Natural killer cell treated with Interleukin-12 subunit alpha and Interleukin-12 subunit beta and Interleukin-15 and Interleukin-18, amount 100 ng/mL, for 72 hours (primary cell): Measurements from ENCODE around the gene MLNR. TPM values are rescaled to one million over a fixed set of nuclear protein-coding genes. Genes with fewer than 3 reads are reported as not detected.
A peak's percentile ranks its signal among the peaks of the same experiment; 100 is the strongest.

ENCODE experiments used
- ATAC-seq, 2 donors: fragments of 150-1000 bp; cut with Tn5 transposase in 1 of 2; sonication (Bioruptor Pico), chemical (Tn5 transposase) in 1 of 2; 2 replicates each; pipeline ENCODE4 v1.10.0; 2021
- DNase-seq: peaks from one replicate; pipeline ENCODE4 v3.0.0; 2022; ENCODE audit warnings: low spot score
- H3K27ac Mint-ChIP-seq, 2 donors: 1 replicate in 1 of 2; 2 replicates in 1 of 2; pipeline ENCODE4 v1.8.0; 2022; ENCODE audit warnings: mixed read lengths in 2 of 2, mild to moderate bottlenecking in 1 of 2, moderate library complexity in 1 of 2
- H3K27me3 Mint-ChIP-seq, 2 donors: 1 replicate in 1 of 2; 2 replicates in 1 of 2; pipeline ENCODE4 v1.8.0; 2022; ENCODE audit warnings: mixed read lengths in 2 of 2
- H3K36me3 Mint-ChIP-seq: one replicate; pipeline ENCODE4 v1.8.0; 2022; ENCODE audit warnings: mixed read lengths
- H3K4me1 Mint-ChIP-seq, 2 donors: 1 replicate in 1 of 2; 2 replicates in 1 of 2; pipeline ENCODE4 v1.8.0; 2022; ENCODE audit warnings: low read depth in 2 of 2, mixed read lengths in 2 of 2, mild to moderate bottlenecking in 1 of 2
- H3K4me3 Mint-ChIP-seq: one replicate; pipeline ENCODE4 v1.8.0; 2022; ENCODE audit warnings: mixed read lengths
- H3K9me3 Mint-ChIP-seq: 2 replicates; pipeline ENCODE4 v1.8.0; 2022; ENCODE audit warnings: mixed read lengths
- total RNA-seq, 2 donors: library from RNA; stranded (reverse); gene quantifications; one replicate each; pipeline ENCODE4 v1.2.3, GENCODE V29; 2022

Gene MLNR
- total RNA-seq, 2 donors from 2014 or later: not detected

DNA sequence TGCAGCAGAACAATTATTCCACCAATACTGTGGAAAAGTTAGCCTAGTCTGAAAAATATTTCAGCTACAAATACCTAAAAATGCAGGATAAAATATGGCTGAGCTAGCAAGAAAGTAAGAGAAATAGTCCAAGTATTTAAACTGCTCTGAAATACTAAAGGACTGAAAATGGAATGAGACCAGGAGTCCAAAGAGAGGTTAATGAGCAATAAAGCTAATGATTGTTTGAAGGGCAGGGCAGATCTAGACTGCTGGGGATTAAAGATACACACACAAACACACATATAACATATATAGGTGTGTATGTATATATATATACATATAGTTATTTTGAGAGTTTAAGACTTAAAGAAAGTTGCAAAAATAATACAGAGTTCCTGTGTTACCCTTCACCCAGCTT lies 25.0 kb downstream of the MLNR start:
- Mint-ChIP-seq H3K4me1 (peaks cover 16 to 22% of the 10 kb centered on the region in 2 donors), H3K36me3 (peaks cover 2% of the 10 kb centered on the region), H3K27ac (no peak overlapping the region), H3K27me3 (peaks cover 0 to 2% of the 10 kb centered on the region in 2 donors), H3K9me3 (no peaks in the 10 kb centered on the region), H3K4me3 (no peak overlapping the region)
- no peak for DNase-seq
- no peak for ATAC-seq

DNA sequence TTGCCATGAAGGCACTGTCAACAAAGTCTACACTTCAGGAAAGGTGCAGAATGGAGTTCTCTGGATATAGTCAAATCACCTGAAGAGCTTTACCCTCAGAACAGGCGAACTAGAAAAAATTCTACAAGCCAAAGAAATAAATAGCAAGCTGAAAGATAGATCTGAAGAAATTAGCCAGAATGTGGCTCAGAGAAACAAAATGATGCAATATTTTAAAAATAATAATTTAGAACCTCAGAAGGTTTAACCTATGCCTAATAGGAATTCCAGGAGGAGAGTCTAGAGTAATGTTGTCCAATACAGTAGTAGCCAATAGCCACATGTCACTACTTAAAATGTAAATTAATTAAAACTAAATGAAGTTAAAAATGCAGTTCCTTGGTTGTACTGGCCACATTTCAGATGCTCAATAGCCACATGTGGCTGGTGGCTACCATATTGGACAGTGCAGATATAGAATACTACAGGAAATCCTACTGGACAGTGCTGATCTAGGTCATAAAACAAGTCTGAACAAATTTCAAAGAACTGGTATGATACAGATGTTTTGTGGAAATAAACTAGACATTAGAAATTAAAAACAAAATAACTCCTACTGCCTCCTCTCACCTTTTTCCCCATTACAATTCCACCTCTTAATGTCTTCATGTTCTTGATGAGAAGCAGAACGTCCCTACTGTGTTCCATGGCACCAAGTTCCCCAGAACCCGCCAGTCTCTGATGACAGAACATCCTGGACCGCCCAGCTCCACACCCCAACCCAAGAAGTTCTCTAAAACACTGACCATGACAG lies 26.9 kb downstream of the MLNR start:
- DNase-seq (no peak), ATAC-seq (peak; percentile 62 to 67)
- Mint-ChIP-seq H3K4me1 (peaks cover 20 to 26% of the 10 kb centered on the region in 2 donors), H3K9me3 (no peaks in the 10 kb centered on the region), H3K27me3 (peaks cover 0 to 2% of the 10 kb centered on the region in 2 donors), H3K36me3 (peaks cover 7% of the 10 kb centered on the region), H3K27ac (peak overlapping the region; percentile 87 to 95), H3K4me3 (peak overlapping the region; percentile 98)

DNA sequence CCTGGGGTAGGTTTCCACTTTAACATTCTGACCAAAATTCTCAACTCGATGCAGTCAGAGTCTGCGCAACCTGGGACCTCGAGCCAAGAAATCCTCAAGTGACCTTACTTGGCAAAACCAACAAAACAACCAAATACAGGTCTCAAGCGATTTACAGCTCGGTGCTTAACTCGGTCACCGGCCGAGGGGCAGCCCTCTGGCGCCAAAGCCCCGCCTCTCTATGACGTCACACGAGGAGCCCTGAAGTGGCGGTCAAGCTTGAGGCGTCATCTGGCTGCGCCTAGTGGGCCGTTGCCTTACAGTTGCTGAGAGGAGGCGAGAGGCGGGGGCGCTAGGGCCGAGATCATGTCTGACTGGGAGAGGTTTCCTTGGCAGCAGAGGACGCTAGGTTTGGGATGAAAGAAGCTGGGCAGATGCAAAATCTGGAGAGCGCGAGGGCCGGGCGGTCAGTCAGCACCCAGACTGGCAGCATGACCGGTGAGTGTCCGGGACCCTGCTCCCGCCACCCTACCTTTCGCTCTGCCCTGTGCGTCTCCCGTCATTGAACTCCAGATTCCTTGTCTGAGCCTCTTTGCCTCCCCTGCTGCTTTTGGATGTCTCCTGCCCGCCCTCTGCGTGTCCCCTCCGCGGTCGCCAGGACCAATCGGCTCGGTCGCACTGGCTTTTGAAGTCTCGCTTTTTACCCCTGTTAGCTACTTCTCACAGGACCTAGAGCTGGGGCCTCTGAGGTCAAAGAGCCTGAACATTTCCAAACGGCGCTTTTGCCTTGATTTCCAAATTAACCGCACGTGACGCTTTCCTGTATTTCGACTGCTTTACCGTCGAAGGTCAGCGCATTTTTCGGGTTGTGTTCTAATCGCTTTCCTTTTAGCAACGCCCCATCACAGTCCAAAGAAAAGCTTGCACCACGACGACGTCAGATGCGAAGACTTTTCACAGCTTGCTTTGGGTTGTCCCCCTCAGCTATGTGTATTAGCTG lies 27.8 kb downstream of the MLNR start, which contains the start of gene CDADC1:
Gene CDADC1 (plus strand): TSS at position 283 of the 979 bp plus-strand sequence. CDS start 113 bp downstream, at position 396.
- DNase-seq: peak; percentile 96
- peak; percentile 97 to 98 for ATAC-seq
- Mint-ChIP-seq H3K9me3 (no peaks in the 10 kb centered on the region), H3K27ac (peak within 1 kb of the TSS; percentile 87 to 95), H3K4me3 (peak within 1 kb of the TSS; percentile 98), H3K4me1 (peaks cover 21 to 26% of the 10 kb centered on the region in 2 donors), H3K36me3 (peaks cover 7% of the 10 kb centered on the region), H3K27me3 (peaks cover 0 to 2% of the 10 kb centered on the region in 2 donors)

DNA sequence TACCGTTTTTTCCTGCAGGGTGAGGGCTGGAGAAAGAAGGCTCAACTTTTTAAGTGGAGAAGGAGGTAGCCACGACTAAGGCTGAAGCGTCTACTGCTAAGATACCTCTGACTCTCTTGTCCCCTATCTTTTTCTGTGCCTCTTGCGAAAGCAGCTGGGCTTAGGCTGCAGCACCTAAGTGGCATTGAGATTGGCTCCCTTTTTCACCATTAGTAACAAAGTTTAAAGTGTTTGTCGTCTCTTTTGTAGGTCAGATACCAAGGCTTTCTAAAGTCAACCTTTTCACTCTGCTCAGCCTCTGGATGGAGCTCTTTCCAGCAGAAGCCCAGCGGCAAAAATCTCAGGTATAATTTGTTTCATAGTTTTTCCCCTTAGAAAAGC lies 28.5 kb downstream of the MLNR start:
- H3K27ac Mint-ChIP-seq: peak overlapping the region; percentile 87 to 95
- peaks cover 24 to 33% of the 10 kb centered on the region in 2 donors for H3K4me1 Mint-ChIP-seq
- peak overlapping the region; percentile 98 for H3K4me3 Mint-ChIP-seq
- ATAC-seq: no peak
- DNase-seq: no peak
- H3K9me3 Mint-ChIP-seq: no peaks in the 10 kb centered on the region
- H3K27me3 Mint-ChIP-seq: peaks cover 0 to 2% of the 10 kb centered on the region in 2 donors
- H3K36me3 Mint-ChIP-seq: peaks cover 7% of the 10 kb centered on the region

DNA sequence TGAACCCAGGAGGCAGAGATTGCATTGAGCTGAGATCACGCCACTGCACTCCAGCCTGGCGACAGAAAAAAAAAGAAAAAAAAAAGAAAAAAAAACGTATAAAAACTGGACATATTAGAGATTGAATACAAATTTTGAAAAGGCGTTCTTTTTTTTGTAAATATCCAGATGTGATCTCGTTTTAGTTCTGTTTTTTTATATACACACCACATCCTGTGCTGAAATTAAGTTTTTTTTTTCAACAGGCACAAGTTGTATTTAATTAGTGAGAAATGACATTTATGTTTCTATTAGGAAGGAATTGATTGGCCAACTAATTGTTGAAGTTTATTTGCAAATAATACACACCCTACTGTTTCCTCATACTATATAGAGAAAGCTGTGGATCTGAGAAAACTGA lies 31.2 kb downstream of the MLNR start:
- Mint-ChIP-seq H3K9me3 (no peaks in the 10 kb centered on the region), H3K36me3 (peaks cover 7% of the 10 kb centered on the region), H3K4me3 (no peak overlapping the region), H3K27ac (no peak overlapping the region), H3K4me1 (peaks cover 32 to 50% of the 10 kb centered on the region in 2 donors), H3K27me3 (no peaks in the 10 kb centered on the region)
- ATAC-seq: no peak
- DNase-seq: no peak

DNA sequence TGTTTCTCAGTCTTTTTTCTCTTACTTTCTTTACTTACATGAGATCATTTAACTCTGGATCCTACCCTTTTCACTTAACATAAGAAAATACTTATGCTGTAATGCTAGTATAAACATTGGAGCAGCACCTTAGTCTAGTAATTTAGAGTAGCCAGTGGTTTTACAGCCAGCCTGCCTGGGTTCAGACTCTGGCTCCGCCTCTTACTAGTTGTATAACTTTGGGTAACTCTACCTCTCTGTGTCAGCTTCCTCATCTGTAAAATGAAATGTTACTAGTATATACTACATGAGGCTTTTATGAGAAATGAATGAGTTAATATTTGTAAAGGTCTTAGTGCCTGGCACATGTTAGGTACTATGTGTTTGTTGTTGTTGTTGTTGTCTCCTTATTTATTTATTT lies 33.2 kb downstream of the MLNR start:
- no peak overlapping the region for H3K4me3 Mint-ChIP-seq
- DNase-seq: no peak
- H3K27me3 Mint-ChIP-seq: no peaks in the 10 kb centered on the region
- no peak overlapping the region for H3K27ac Mint-ChIP-seq
- no peaks in the 10 kb centered on the region for H3K9me3 Mint-ChIP-seq
- ATAC-seq: peak in 1 of 2 donors; percentile 55
- peaks cover 7% of the 10 kb centered on the region for H3K36me3 Mint-ChIP-seq
- peaks cover 27 to 49% of the 10 kb centered on the region in 2 donors for H3K4me1 Mint-ChIP-seq

DNA sequence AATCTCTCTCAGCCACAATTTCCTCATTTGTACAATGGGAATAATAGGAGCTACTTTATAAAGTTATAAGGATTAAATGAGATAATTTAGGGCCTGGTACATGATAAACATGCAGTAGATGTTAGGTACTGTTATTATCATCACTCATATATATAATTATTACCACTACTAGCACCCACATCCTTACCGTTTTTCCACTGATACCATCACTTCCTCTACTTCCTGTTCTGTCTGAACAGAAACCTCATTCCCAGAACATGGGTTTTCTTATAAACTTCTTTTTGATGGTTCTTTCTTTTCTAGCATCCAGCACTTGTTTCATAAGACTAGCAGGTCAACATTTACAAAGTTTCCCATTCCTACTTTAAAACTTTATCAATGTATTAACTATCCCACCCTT lies 33.9 kb downstream of the MLNR start:
- peaks cover 7% of the 10 kb centered on the region for H3K36me3 Mint-ChIP-seq
- peak overlapping the region; percentile 2 to 85 for H3K27ac Mint-ChIP-seq
- no peaks in the 10 kb centered on the region for H3K9me3 Mint-ChIP-seq
- DNase-seq: no peak
- ATAC-seq: no peak
- H3K27me3 Mint-ChIP-seq: no peaks in the 10 kb centered on the region
- H3K4me3 Mint-ChIP-seq: peak overlapping the region; percentile 16
- peaks cover 25 to 44% of the 10 kb centered on the region in 2 donors for H3K4me1 Mint-ChIP-seq

DNA sequence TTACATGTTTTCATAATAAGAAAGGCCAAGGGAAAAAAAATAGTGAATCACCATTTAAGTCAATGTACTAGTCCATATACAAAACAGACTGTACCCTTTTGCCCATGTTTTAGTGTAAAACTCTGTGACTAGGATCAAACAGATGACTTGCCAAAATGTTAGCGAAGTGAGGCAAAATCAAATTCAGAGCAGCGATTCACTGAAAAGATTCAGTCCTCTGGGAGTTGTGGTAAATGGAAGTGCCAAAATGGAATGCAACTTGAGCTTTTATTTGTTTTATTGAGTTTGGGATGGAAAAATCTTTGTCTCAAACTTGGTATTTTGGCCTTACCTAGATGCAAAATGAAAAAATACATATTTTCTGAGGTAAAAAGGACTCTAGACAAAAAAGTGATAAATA lies 36.7 kb downstream of the MLNR start:
- DNase-seq (no peak), ATAC-seq (no peak)
- H3K36me3 Mint-ChIP-seq: peaks cover 17% of the 10 kb centered on the region
- H3K4me3 Mint-ChIP-seq: peak overlapping the region; percentile 80
- no peaks in the 10 kb centered on the region for H3K27me3 Mint-ChIP-seq
- H3K4me1 Mint-ChIP-seq: peaks cover 20 to 32% of the 10 kb centered on the region in 2 donors
- H3K9me3 Mint-ChIP-seq: no peaks in the 10 kb centered on the region
- H3K27ac Mint-ChIP-seq: peak overlapping the region; percentile 20 to 39

DNA sequence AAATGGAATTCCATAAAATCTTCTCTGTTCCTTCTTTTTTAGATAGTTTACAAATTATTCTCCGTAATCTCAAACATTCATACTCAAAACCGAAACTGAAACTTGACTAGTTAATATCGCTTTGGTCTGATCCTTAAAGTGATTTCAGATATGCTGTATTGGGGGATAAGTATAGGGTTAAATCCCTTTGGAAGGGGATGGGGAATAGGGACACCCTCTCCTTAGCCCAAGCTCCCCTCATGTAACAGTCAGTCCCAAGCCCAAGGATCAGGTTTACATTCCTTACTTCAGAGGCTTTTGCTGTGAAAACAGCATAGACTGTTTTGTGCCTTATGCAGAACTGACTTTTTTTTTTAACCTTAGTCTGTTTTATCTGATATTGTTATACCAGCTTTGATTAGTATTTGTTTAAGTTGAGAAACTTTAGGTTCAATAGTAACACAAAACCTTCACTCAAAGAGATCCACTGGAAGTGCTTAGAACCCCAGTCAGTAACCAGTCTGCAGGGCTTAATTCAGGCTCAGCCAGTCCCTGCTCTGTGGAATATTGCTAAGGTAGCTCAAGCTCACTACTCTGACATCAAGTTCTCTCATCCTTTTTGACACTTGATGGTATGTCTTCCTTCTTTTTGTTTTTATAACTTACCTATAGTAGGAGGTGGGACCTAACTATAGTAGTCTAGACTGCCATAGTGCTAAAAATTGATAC lies 38.1 kb downstream of the MLNR start:
- Mint-ChIP-seq H3K27ac (peak overlapping the region; percentile 61 to 85), H3K4me1 (peaks cover 16 to 28% of the 10 kb centered on the region in 2 donors), H3K9me3 (no peaks in the 10 kb centered on the region), H3K4me3 (peak overlapping the region; percentile 80), H3K27me3 (no peaks in the 10 kb centered on the region), H3K36me3 (peaks cover 17% of the 10 kb centered on the region)
- peak; percentile 63 for DNase-seq
- ATAC-seq: peak in 1 of 2 donors; percentile 52

DNA sequence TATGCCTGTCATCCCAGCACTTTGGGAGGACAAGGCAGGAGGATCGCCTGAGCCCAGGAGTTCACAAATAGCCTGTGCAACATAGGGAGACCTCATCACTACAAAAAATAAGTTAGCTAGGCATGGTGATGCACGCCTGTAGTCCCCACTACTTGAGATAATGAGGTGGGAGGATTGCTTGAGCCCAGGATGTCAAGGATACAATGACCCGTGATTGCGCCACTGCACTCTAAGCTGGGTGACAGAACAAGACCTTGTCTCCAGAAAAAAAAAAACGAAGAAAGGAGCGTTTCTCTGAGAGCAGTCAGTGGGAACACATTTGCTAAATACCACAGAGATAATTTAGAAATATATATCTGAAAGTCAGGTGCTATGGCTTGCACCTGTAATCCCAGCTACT lies 39.4 kb downstream of the MLNR start:
- no peaks in the 10 kb centered on the region for H3K27me3 Mint-ChIP-seq
- H3K36me3 Mint-ChIP-seq: peaks cover 17% of the 10 kb centered on the region
- H3K4me3 Mint-ChIP-seq: no peak overlapping the region
- H3K27ac Mint-ChIP-seq: no peak overlapping the region
- peaks cover 11 to 16% of the 10 kb centered on the region in 2 donors for H3K4me1 Mint-ChIP-seq
- H3K9me3 Mint-ChIP-seq: no peaks in the 10 kb centered on the region
- ATAC-seq (no peak), DNase-seq (no peak)

DNA sequence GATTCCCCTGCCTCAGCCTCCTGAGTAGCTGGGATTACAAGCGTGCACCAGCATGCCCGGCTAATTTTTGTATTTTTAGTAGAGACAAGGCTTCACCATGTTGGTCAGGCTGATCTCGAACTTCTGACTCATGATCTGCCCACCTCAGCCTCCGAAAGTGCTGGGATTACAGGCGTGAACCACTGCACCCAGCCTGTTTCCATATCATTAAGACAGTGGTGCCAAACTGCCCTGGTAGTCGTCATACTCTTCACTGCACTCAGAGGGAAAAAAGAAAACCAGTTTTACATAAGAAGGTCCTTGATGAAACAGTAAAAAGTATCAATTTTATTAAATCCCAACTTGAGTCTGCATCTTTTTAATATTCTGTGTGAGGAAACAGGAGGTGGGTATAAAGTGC lies 42.5 kb downstream of the MLNR start:
- DNase-seq (no peak), ATAC-seq (peak in 1 of 2 donors; percentile 64)
- Mint-ChIP-seq H3K27ac (no peak overlapping the region), H3K27me3 (no peaks in the 10 kb centered on the region), H3K4me3 (no peak overlapping the region), H3K4me1 (peaks cover 6 to 8% of the 10 kb centered on the region in 2 donors), H3K36me3 (peaks cover 17% of the 10 kb centered on the region), H3K9me3 (no peaks in the 10 kb centered on the region)

DNA sequence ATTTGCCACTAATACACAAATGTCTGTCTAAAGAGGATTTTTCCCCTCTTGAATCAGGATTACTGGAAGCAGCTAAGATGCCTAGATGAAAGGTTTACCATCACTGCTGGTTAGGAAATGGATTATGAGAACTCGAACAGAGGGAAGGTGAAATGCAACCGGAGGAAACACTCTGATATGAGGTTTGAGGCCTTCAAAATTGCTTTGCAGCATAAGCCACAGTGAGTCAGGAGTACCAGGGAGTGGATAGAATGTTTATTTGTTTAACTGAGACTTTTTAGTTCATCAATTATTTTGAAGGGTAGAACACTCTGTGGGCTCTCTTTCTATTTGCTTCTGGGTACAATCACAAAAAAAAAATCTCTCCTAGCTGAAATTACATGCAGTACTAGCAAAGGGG lies 45.7 kb downstream of the MLNR start:
- peaks cover 8% of the 10 kb centered on the region for H3K36me3 Mint-ChIP-seq
- H3K4me1 Mint-ChIP-seq: no peaks in the 10 kb centered on the region

DNA sequence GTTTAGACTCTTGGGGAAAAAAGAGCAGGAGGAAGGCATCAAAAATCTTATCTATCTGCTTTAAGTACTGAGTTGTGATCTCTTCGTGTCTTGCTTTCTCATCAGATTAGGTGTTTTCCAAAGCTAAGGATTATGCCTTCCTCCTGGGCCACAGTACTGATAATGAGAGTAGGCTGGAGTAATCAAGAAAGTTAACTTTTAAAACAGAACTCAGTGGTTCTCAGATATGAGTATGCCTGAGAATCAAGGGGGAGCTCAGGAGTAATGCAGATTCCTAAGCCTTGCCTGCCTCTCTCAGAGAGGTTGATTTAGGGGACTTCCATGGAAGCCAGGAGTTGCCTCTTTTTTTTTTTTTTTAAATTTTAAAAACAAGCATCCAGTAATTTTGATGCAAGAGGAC lies 51.1 kb downstream of the MLNR start:
- no peaks in the 10 kb centered on the region for H3K4me1 Mint-ChIP-seq
- peak in 1 of 2 donors; percentile 62 for ATAC-seq
- H3K36me3 Mint-ChIP-seq: no peaks in the 10 kb centered on the region
- H3K4me3 Mint-ChIP-seq: no peak overlapping the region
- no peak overlapping the region for H3K27ac Mint-ChIP-seq
- no peaks in the 10 kb centered on the region for H3K27me3 Mint-ChIP-seq
- no peak for DNase-seq
- no peaks in the 10 kb centered on the region for H3K9me3 Mint-ChIP-seq

More for the DNA sequence above, 45.7 kb downstream of the MLNR start:
- no peaks in the 10 kb centered on the region for H3K27me3 Mint-ChIP-seq
- no peak overlapping the region for H3K27ac Mint-ChIP-seq
- no peak for DNase-seq
- ATAC-seq: no peak
- H3K9me3 Mint-ChIP-seq: no peaks in the 10 kb centered on the region
- H3K4me3 Mint-ChIP-seq: no peak overlapping the region
